NCI-H345 treated with DMSO at 0.1 percent for 48 hours (cell line): ENCODE data around the gene ZNF316.
A peak's percentile ranks its signal among the peaks of the same experiment; 100 is the strongest.
"Not testable (repeated sequence)": the region's sequence is repeated elsewhere in the genome, so short reads cannot be mapped to it uniquely, and the experiment has no call there.

Experiments
- DNase-seq: peaks from one replicate; lab custom pipeline; 2025; ENCODE audit not compliant: unreplicated experiment; lab: John Stamatoyannopoulos, UW

The ZNF316 gene

GRCh38 chr7:6621195-6622133 is 15.7 kb upstream of the ZNF316 start:
- no peak for DNase-seq

- DNase-seq, result no peak
Observed at GRCh38 chr7:6622134-6622710, 14.9 kb upstream of the ZNF316 start.

- no peak for DNase-seq
Observed at GRCh38 chr7:6623589-6624245, 13.4 kb upstream of the ZNF316 start.

GRCh38 chr7:6624246-6624611 is 12.9 kb upstream of the ZNF316 start:
- no peak for DNase-seq

GRCh38 chr7:6628045-6628444 is 9.1 kb upstream of the ZNF316 start:
- DNase-seq, result peak; percentile 47

GRCh38 chr7:6630007-6630849 is 6.9 kb upstream of the ZNF316 start:
- no peak for DNase-seq

GRCh38 chr7:6631605-6632004 is 5.5 kb upstream of the ZNF316 start:
- DNase-seq, result no peak

- DNase-seq, result no peak
Observed at GRCh38 chr7:6634021-6634420, 3.1 kb upstream of the ZNF316 start.

GRCh38 chr7:6634971-6635370 is 2.1 kb upstream of the ZNF316 start:
- not testable (repeated sequence) for DNase-seq

GRCh38 chr7:6637544-6638229 is 569 bp downstream of the ZNF316 start:
- no peak for DNase-seq

GRCh38 chr7:6639032-6639431 is 1.9 kb downstream of the ZNF316 start:
- no peak for DNase-seq

GRCh38 chr7:6639627-6640026 is 2.5 kb downstream of the ZNF316 start:
- no peak for DNase-seq

- no peak for DNase-seq
Observed at GRCh38 chr7:6640246-6640721, 3.2 kb downstream of the ZNF316 start.

- DNase-seq, result no peak
Observed at GRCh38 chr7:6641305-6642035, 4.4 kb downstream of the ZNF316 start.

- no peak for DNase-seq
Observed at GRCh38 chr7:6642239-6642839, 5.2 kb downstream of the ZNF316 start.

GRCh38 chr7:6642861-6643640 is 5.9 kb downstream of the ZNF316 start:
- DNase-seq, result no peak

- no peak for DNase-seq
Observed at GRCh38 chr7:6643915-6644625, 7.0 kb downstream of the ZNF316 start.

GRCh38 chr7:6644728-6645127 is 7.6 kb downstream of the ZNF316 start:
- no peak for DNase-seq
